Right cardiac atrium (tissue), 5 donors: ENCODE data around the gene PARP16. TPM values are rescaled to one million over a fixed set of nuclear protein-coding genes. Genes with fewer than 3 reads are reported as not detected.
A peak's percentile ranks its signal among the peaks of the same experiment; 100 is the strongest.
"Not testable (repeated sequence)": the region's sequence is repeated elsewhere in the genome, so short reads cannot be mapped to it uniquely, and the experiment has no call there.

ENCODE experiments used
- ATAC-seq, 2 donors: fragments of 200-7000 bp; cut with Tn5 transposase; one replicate each; pipeline versions ENCODE4 v1.8.0 to v1.9.1; 2020; ENCODE audit warnings: moderate library complexity in 2 of 2, mild to moderate bottlenecking in 1 of 2
- DNase-seq, 3 donors: peaks; one replicate each; pipeline ENCODE4 v3.0.0-alpha.2; 2020
- H3K27ac ChIP-seq: one replicate; pipeline ENCODE4 v1.5.1; 2013; ENCODE audit warnings: mild to moderate bottlenecking, low read length, control low read depth, moderate library complexity
- H3K27me3 ChIP-seq: one replicate; pipeline ENCODE4 v1.6.1; 2013; ENCODE audit not compliant: control insufficient read depth, insufficient read depth
- H3K4me1 ChIP-seq: one replicate; pipeline ENCODE4 v1.6.1; 2013; ENCODE audit warnings: low read length; ENCODE audit not compliant: control insufficient read depth, insufficient read depth
- H3K4me3 ChIP-seq: one replicate; pipeline ENCODE4 v1.5.1; 2013; ENCODE audit warnings: low read length, control low read depth
- H3K9me3 ChIP-seq: one replicate; pipeline ENCODE4 v1.6.1; 2013; ENCODE audit warnings: low read length; ENCODE audit not compliant: control insufficient read depth
- WGBS: extraction: QIAGEN DNeasy Blood & Tissue Kit; methylation state at CpG from one replicate; pipeline ENCODE4 v1.1.7; 2013; 5-methylcytosine and 5-hydroxymethylcytosine counted together
- intact Hi-C, 4 donors: fragments of 100-400 bp; cut with DNase I; formaldehyde crosslinking; loops; one replicate each; pipeline versions ENCODE4 v1.11.0 to v1.14.0; 2022 to 2023
- polyA plus RNA-seq: library from polyadenylated mRNA; stranded (reverse); fragments of 200-250 nt; gene quantifications from one replicate; pipeline ENCODE4 v1.2.3, GENCODE V29; 2013
- total RNA-seq, 4 donors: library from RNA; stranded (reverse); fragmentation: NEBNext Ultra II Directional; extraction: Animal tissue kit (Norgen Biotek cat#: 25700); gene quantifications; one replicate each; pipeline ENCODE4 v1.2.1, GENCODE V29; 2021
- donor health status: healthy with polysubstance abuse.
- donor health status: DM: no; HTN: yes; CAD: no.
- donor health status: DM: no; HTN: no; CAD: no.
- donor health status: DM: no; HTN: yes; CAD: no; lungs with severe emphysema.
- donor health status: DM: yes; HTN: yes; CAD: no.

Gene PARP16
- total and polyA plus RNA-seq, 5 donors, result 4.3 to 6.1 (median 5.2) TPM

DNA sequence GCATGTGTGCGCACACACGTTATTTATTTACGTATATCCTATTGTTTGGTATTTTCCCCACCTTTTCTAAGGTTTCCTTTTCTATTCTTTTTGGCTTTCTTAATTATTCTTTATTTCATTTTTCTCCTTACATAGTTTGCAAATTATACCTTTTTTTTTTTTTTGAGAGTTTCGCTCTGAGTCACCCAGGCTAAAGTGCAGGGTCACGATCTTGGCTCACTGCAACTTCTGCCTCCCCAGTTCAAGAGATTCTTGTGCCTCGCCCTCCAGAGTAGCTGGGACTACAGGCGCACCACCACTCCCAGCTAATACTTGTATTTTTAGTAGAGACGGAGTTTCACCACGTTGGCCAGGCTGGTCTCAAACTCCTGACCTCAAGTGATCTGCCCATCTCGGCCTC lies 55.4 kb downstream of the PARP16 start:
- H3K9me3 ChIP-seq, result no peaks in the 10 kb centered on the region
- intact Hi-C loops, result no loop called here
- H3K27ac ChIP-seq, result no peak overlapping the region
- H3K4me1 ChIP-seq, result no peaks in the 10 kb centered on the region
- DNase-seq (no peak), ATAC-seq (no peak)
- H3K4me3 ChIP-seq, result no peak overlapping the region
- no peaks in the 10 kb centered on the region for H3K27me3 ChIP-seq
- WGBS, result 93% methylated on average over 10 of the region's 10 CpGs

DNA sequence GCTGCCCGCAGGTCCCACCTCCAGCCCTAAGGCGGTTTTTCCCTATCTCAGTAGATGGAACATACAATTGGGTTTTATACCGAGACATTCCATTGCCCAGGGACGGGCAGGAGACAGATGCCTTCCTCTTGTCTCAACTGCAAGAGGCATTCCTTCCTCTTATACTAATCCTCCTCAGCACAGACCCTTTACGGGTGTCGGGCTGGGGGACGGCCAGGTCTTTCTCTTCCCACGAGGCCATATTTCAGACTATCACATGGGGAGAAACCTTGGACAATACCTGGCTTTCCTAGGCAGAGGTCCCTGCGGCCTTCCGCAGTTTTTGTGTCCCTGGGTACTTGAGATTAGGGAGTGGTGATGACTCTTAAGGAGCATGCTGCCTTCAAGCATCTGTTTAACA lies 59.8 kb downstream of the PARP16 start:
- H3K4me3 ChIP-seq, DNase-seq, H3K27me3 ChIP-seq, ATAC-seq, H3K27ac ChIP-seq, intact Hi-C loops, H3K4me1 ChIP-seq, H3K9me3 ChIP-seq: not testable (repeated sequence)
- 79% methylated on average over 4 of the region's 10 CpGs for WGBS

DNA sequence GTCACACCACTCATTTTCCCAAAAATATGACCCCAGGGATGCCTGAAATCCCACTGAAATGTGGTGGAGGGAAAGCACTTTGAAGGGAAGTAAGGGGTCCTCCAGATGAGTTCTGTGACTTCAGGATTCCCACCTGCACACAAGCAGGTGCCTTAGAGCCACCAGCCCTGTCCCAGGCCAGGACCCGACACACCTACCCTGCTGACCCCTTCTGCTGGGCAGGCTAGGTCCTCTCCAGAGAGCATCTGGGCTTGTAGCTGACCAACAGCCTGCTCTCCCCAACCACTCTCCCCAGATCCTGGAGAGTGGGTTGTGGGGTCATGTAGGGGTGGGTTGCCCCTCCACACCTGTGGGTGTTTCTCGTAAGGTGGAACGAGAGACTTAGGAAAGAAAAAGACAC lies 60.5 kb downstream of the PARP16 start:
- intact Hi-C loops, result no loop called here
- 96% methylated on average over 3 of the region's 3 CpGs for WGBS
- no peak for ATAC-seq

DNA sequence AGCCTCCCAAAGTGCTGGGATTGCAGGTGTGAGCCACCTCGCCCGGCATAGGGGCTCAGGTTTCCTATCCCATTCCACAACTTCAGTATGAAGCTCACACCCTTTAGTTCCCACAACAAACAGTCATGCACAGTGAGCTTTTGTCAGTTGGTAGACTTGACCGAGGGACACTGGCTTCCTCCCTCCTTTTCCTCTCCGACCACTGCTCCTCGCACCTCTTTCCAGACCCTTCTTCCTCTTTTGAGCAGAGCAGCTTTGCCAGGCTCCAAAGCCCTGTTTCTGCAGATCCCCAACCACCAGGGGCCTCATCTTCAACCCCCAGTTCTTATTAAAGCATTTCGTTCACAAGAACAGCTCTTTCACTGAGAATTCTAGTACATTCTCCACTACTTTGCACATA lies 62.7 kb downstream of the PARP16 start:
- Histone ChIP-seq H3K4me3 (no peak overlapping the region), H3K9me3 (no peaks in the 10 kb centered on the region), H3K27ac (no peak overlapping the region), H3K27me3 (no peaks in the 10 kb centered on the region), H3K4me1 (no peaks in the 10 kb centered on the region)
- no peak for DNase-seq
- no peak for ATAC-seq
- intact Hi-C loops, result no loop called here
- 78% methylated on average over 6 of the region's 6 CpGs for WGBS

More for the DNA sequence above, 60.5 kb downstream of the PARP16 start:
- H3K4me3 ChIP-seq, result no peak overlapping the region
- no peak overlapping the region for H3K27ac ChIP-seq
- H3K9me3 ChIP-seq, result no peaks in the 10 kb centered on the region
- no peaks in the 10 kb centered on the region for H3K27me3 ChIP-seq
- H3K4me1 ChIP-seq, result no peaks in the 10 kb centered on the region
- DNase-seq, result no peak

DNA sequence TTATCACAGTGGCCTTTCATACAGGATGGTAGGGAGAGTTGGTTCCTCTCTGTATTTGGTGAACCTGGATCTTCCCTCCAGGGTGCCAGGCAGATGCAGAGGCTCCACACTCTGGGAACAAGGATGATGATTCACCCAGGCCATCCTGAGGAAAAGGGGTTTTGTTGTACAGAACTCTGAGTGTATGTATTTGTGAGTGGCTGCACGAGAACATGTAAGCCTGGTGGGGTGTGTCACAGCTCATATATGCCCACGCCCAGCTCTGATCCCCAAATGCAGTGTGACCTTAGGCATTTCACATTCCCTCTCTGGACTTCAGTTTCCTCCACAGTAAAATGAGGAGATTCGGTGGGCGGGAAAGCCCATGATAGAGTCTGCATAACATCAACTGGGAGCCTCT lies 63.8 kb downstream of the PARP16 start:
- Histone ChIP-seq H3K9me3 (no peaks in the 10 kb centered on the region), H3K4me3 (no peak overlapping the region), H3K27ac (no peak overlapping the region), H3K27me3 (no peaks in the 10 kb centered on the region), H3K4me1 (no peaks in the 10 kb centered on the region)
- DNase-seq (no peak), ATAC-seq (no peak)
- 87% methylated on average over 4 of the region's 4 CpGs for WGBS
- intact Hi-C loops, result no loop called here

DNA sequence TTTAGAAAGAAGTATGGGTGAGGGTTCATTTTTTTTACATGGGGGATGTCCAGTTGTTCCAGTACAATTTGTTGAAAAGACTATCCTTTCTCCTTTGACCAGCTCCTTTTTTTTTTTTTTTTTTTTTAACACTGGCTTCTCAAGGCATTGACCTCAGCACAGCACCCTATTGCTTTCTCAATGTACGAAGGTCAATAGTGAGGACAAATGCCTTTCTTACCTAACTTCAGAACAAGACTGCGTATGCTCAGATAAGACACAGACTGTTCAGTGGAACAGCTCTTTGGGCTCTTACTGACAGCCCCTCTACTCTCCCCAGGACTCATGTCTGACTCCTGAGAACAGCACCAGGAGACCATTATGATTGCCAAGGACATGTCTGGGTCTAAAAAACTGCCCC lies 65.0 kb downstream of the PARP16 start:
- WGBS, result 89% methylated on average over 2 of the region's 2 CpGs
- no peaks in the 10 kb centered on the region for H3K4me1 ChIP-seq
- H3K27me3 ChIP-seq, result no peaks in the 10 kb centered on the region
- DNase-seq, result no peak
- H3K27ac ChIP-seq, result no peak overlapping the region
- no peak overlapping the region for H3K4me3 ChIP-seq
- ATAC-seq, result no peak
- no peaks in the 10 kb centered on the region for H3K9me3 ChIP-seq
- intact Hi-C loops, result no loop called here

DNA sequence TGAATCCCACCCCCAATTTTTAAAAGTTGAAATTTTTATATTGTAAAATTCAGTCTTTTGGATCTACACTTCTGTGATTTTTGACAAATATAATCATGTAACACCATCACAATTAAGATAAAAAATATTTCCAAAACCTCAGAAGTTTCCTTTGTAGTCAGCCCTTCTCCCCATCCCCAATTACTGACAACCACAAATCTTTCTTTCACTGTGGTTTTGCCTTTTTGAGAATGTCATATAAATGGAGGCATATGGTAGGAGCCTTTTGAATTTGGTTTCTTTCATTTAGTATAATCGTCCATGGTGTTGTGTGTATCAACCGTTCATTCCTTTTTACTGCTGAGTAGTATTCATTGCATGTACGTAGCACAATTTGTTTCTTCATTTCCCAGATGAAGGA lies 67.5 kb downstream of the PARP16 start:
- Histone ChIP-seq H3K9me3 (no peaks in the 10 kb centered on the region), H3K27me3 (no peaks in the 10 kb centered on the region), H3K4me1 (no peaks in the 10 kb centered on the region), H3K27ac (no peak overlapping the region), H3K4me3 (no peak overlapping the region)
- DNase-seq (no peak), ATAC-seq (no peak)
- intact Hi-C loops, result no loop called here
- WGBS, result 91% methylated on average over 3 of the region's 3 CpGs

DNA sequence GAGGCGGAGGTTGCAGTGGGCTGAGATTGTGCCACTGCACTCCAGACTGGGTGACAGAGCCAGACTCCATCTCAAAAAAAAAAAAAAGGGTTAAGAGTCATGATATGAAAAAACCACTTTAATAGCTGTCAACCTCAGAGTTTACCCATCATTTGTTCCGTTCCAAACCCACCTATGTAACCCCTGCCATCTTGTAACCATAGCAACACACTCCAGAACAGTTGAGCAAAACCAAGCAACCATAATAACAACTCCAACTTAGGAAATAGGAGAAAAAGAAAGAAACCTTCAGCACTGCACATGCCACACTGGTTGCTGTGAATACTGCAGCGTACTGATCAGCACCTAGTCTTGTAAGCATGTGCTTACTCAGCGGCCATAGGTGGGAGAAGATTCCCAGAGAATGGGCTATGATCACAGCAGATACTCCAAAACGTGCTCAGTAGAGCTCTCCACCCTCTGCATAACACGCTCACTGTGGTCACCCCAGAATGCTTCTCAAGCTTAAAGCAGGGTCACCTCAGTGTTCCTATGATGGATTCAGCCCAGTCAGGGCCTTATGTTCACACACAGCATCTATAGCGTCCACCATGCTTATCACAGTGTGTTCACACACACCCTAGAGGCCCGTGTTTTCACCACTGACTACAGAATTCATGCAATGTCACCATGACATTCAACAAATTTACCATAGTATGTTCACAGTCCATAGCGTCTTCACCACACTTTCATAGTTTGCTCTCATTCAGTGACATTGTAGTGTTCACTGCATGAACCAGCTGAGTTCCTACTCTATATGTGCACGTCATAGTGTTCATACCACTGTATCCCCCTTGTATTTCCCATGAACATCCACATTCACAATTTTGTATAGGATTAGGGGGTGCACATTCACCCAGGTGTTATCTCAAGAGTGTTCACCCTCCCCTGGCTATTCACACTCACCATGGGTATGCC lies 68.9 kb downstream of the PARP16 start:
- ATAC-seq (no peak), DNase-seq (no peak)
- Histone ChIP-seq H3K4me1 (no peaks in the 10 kb centered on the region), H3K4me3 (no peak overlapping the region), H3K9me3 (no peaks in the 10 kb centered on the region), H3K27ac (no peak overlapping the region), H3K27me3 (no peaks in the 10 kb centered on the region)
- WGBS, result 85% methylated on average over 10 of the region's 10 CpGs
- intact Hi-C loops, result no loop called here

DNA sequence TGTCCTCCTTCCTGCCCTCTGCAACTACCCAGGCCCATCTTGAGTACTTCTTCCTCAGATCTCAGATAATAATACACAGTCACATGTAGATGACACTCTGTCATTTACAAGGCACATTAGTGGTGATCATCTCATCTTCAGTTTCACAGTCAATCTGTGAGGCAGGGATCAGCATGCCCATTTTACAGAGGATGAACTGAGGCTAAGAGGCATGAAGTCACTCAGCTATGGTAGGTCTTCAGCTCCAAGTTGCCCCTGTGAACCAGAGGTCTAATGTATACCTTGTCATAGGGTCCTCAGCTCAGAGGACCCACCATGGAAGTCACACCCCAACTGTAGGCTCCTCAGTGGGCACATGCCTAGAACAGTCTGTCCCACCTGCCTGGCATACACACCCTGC lies 71.2 kb downstream of the PARP16 start:
- no peaks in the 10 kb centered on the region for H3K9me3 ChIP-seq
- intact Hi-C loops, result no loop called here
- H3K27ac ChIP-seq, result no peak overlapping the region
- H3K27me3 ChIP-seq, result no peaks in the 10 kb centered on the region
- no peak for DNase-seq
- no peak overlapping the region for H3K4me3 ChIP-seq
- no peaks in the 10 kb centered on the region for H3K4me1 ChIP-seq
- ATAC-seq, result no peak

DNA sequence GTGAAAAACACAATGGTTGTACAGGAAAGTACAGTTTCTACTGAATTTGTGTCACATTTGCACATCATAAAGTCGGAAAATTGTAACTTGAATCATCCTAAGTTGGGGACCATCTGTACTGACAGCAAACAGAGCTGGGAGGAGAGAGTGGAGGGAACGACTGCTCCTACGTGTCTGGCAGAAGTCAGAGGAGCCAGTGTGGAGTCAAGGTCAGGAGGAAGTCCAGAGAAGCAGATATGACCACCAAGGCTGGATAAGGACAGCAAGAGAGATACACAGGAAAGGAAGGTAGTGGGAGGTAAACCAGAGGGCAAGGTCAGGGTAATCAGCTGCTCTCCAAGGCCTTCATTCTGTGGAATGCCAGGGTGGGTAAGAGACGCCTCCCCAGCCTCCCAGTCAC lies 72.7 kb downstream of the PARP16 start:
- Histone ChIP-seq H3K4me1 (no peaks in the 10 kb centered on the region), H3K27ac (no peak overlapping the region), H3K9me3 (no peaks in the 10 kb centered on the region), H3K4me3 (no peak overlapping the region), H3K27me3 (no peaks in the 10 kb centered on the region)
- WGBS, result 70% methylated on average over 4 of the region's 4 CpGs
- intact Hi-C loops, result no loop called here
- ATAC-seq (no peak), DNase-seq (no peak)

DNA sequence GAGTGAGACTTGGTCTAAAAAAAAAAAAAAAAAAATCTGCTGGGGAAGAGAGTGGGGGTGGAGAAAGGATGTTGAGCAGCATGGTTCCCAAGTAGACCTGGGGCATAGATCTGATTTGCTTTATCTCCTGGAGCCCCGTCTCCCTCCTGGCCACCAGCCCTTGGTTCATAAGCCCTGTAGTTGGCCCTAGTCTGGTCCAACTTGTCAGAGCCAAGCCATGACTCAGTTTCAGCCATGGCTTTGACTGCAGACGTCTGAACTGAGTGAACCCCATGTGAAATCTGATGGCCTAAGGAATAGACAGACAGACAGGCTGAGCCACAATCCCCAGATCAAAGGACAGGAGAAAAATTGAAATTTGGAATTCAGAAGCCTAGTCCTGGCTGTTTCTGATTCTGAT lies 73.4 kb downstream of the PARP16 start:
- WGBS, result 58% methylated on average over 2 of the region's 2 CpGs
- intact Hi-C loops, result no loop called here
- H3K9me3 ChIP-seq, result no peaks in the 10 kb centered on the region
- H3K4me1 ChIP-seq, result no peaks in the 10 kb centered on the region
- no peaks in the 10 kb centered on the region for H3K27me3 ChIP-seq
- H3K4me3 ChIP-seq, result no peak overlapping the region
- ATAC-seq (peak; percentile 59 to 69), DNase-seq (peak; percentile 64 to 73 (median 67))
- no peak overlapping the region for H3K27ac ChIP-seq
